SW 1271 (cell line): ENCODE measurements around the gene FXR2.

ENCODE experiments used
- DNase-seq, 2 experiments: peaks; one replicate each; lab custom pipeline; 2025; lab: John Stamatoyannopoulos, UW

Gene FXR2

DNA sequence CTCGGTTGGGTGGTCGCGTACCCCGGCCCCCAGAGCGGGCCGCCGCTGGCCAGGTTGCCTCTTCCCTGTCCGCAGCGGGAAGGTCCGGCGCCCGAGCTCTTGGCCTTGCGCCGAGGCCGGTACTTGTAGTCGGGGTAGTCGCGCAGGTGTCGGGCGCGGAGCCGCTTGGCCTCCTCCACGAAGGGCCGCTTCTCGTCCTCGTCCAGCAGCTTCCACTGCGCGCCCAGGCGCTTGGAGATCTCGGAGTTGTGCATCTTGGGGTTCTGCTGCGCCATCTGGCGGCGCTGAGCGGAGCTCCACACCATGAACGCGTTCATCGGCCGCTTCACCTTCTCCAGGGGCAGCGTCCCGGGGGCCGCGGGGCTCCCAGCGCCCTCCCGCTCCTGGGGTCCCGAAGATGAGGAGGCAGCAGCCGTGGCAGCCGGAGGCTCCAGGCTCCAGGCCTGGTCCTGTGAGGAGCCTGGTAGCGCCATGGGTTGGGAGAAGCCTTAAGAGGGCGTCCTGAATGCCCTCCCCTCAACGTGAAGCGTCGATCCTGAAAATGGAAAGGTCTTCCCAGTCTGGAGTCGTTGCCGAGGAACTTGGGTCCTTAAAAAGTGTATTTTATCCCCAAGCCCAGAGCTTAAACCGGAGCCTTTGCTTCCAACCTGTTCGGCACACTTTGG is 25.4 kb downstream of the FXR2 start:
- no peak for DNase-seq

DNA sequence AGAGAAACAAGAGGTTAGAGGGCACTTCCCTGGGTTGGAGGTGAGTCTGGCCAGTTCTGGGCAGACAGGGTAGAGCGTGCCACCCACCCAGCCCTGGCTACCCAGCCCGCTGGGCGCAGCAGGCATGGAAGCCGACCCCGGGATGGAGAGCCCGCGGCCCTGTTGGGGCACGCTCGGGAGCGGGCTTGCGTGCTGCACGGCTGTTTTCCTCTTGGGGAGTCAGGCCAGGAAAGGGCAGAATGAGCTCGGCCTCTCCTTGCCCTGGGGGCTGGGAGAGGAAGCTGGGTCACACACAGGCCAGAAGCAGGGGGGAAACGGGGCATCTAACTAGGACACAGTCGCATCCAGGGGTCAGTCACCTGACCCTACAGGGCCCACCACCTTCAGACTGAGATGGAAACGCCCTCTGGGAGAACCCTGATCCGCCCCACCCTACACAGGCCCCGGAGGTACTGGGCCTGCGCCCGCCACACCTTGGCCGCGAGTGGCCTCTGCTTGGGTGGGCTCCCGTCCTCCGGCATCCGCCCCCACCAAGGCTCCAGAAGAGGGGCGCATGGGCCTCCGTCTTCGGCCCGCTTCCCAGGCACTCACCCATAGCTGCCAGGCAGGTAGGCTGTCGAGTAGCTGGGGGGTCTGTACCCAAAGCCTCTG is 26.0 kb downstream of the FXR2 start:
- DNase-seq: no peak

DNA sequence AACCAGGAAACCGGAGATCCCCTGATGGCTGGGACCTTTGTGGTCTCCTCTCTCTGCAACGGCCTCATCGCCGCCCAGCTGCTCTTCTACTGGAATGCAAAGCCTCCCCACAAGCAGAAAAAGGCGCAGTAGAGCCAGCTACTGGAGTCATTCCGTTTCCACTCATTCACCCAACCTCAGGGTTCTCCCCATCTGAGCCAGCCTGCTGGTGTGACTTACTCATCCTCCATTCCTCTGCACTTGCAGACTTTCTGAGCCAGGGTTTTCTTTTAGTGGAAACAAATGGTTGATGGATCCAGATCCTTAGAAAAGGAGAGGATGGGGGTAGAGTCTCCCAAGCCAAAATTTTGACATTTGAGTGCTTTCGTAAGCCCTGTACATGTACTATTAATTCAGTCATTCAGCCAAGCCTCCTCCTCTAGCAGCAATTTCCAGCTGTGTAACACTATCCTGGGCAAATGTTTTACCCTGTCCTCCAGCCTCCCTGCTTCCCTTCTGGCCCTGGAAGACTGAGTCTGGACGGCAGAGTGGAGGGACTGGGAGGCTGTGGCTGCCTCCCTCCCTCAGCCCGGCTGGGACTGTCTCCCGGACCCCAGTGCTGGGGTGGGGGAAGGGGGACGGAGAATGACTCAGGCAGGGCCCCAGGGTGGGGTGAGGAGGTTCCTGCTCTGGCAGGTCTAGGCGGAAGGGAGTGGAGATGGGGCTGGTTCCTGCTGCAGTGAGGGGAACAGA is 27.1 kb downstream of the FXR2 start:
- DNase-seq: no peak

- DNase-seq: peak in 1 of 2 experiments; percentile 58
Observed at GRCh38 chr17:7586673-7587419, 27.9 kb downstream of the FXR2 start.

DNA sequence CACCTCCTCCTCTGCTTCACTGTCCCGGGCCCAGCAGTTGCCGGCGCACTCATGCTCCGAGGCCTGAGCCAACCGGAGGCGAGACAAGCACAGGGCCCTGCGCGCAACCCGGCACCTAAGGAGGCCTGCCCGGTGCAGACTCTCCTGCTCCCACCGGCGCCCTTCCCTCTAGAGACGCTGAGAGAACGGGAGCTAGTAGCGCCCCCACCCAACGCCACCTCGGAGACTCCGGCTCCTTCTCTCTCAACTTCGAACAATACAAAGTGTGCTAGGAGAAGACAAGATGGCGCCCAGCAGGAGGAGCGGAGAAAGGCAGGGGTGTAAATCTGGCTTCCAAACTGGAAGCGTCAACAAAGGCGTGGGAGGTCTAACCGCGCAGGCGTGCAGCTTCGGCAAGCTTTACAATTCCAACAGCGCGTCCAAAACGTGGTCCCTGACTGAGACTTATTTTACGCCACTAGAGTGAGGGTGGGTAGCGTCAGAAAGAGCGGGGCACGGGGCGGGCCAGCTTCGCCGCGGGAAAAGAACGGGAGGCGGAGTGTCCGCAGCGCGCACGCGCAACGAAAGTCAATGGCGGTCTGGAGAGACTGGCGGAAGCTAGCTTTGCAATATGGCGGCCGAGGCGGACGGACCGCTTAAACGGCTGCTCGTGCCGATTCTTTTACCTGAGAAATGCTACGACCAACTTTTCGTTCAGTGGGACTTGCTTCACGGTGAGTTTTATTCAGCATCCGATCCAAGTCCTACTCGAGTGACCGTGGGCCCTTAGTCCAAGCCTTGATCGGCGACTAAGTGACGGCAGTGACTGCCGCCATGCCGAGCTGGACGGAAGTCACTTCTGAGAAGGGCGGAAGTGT is 31.2 kb downstream of the FXR2 start, which contains the start of gene MPDU1:
TSS of gene MPDU1 (plus strand) at position 600 of the 857 bp plus-strand sequence. CDS start at position 611, 11 bp downstream.
- DNase-seq: peak; percentile 61 to 92

- DNase-seq: no peak
Observed at GRCh38 chr17:7582396-7583252, 32.1 kb downstream of the FXR2 start.

DNA sequence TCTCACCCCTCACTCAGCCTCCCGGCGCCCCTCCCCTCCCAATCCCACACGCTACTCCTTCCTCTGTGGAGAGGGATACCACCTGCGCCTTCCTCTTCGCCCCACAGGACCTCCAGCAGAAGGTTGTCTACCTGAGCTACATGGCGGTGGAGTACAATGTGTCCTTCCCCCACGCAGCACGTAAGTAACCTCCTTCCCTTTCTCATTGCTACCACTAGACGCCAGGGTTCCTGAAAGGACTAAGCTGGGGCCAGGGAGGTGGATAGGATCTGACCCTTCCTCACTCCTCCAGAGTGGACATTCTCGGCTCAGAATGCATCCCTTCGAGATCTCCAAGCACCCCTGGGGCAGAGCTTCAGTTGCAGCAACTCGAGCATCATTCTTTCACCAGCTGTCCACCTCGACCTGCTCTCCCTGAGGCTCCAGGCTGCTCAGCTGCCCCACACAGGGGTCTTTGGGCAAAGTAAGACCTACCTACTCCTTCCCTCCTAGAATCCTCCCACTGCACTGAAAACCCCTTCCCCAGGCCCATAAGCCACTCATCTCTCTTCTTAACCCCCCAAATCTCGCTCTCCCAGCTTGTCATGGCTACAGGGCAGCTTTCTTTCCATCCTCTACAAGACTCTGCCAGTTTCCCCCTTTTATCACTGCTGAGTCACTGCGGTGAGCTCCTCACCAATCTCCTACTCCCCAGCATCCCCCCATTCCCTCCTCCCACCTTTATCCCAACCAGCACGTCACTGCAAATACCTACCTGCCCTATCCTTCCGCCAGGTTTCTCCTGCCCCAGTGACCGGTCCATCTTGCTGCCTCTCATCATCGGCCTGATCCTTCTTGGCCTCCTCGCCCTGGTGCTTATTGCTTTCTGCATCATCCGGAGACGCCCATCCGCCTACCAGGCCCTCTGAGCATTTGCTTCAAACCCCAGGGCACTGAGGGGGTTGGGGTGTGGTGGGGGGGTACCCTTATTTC is 33.8 kb downstream of the FXR2 start:
- DNase-seq: no peak

GRCh38 chr17:7579834-7580603 is 34.7 kb downstream of the FXR2 start:
- DNase-seq: no peak

GRCh38 chr17:7579001-7579833 is 35.5 kb downstream of the FXR2 start, which contains the start of gene CD68:
Gene CD68 (plus strand): TSS chr17:7579638. CDS start chr17:7579678, 40 bp downstream.
- peak; percentile 88 to 94 for DNase-seq

- no peak for DNase-seq
Observed at GRCh38 chr17:7577327-7578199, 37.1 kb downstream of the FXR2 start.

DNA sequence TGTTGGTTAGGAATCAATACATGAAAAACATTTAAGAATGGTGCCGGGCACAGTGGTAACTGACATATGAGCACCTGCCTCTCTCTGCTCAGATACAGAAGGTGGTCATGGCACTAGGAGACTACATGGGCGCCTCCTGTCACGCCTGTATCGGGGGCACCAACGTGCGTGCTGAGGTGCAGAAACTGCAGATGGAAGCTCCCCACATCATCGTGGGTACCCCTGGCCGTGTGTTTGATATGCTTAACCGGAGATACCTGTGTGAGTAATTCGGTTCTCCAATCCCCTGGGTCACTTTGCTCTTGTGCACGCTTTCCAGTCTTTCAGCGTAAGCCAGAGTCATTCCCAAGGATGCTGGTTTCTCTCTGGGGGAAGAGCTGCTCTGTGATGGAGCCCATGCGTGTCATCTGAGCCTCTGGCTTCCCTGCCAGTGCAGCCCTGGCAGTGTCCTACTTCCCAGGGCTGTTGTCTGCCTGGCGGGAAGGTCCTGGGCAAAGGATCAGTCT is 38.2 kb downstream of the FXR2 start:
- DNase-seq: no peak

- no peak for DNase-seq
Observed at GRCh38 chr17:7575959-7576358, 38.7 kb downstream of the FXR2 start.

GRCh38 chr17:7575481-7575883 is 39.2 kb downstream of the FXR2 start:
- no peak for DNase-seq

DNA sequence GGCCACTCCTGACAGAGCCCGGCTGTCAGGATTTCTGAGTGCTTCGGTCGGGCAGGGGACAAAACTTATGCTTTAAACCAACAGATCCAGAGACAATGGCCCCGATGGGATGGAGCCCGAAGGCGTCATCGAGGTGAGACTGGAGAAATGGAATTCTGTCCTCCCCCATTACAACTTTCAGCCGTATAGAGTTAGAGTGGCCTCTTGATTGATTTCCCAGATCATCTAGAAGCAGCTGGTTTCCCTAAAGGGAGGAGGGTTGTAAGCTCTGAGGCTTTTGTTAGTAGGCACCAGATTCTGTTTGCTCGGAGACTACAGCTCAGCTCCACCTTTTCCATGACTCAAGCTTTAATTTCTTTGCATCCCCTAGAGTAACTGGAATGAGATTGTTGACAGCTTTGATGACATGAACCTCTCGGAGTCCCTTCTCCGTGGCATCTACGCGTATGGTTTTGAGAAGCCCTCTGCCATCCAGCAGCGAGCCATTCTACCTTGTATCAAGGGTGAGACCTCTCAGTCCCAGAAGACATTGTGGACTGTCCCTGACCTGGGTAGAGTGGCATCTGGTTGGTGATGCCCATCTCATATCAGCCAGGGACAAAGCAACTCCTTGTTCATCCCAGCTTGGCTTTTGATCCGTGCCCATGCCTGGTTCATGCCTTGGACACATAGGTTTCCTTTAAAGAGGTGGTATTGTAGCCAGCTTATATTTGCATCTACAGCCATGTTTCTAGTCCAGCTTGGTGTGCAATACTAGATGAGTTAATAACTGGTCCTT is 40.3 kb downstream of the FXR2 start:
- no peak for DNase-seq
